ENCODE results near the gene APOL4. TPM values are rescaled to one million over a fixed set of nuclear protein-coding genes. Genes with fewer than 3 reads are reported as not detected.
"Not testable (repeated sequence)": the region's sequence is repeated elsewhere in the genome, so short reads cannot be mapped to it uniquely, and the experiment has no call there.

The APOL4 gene
- total RNA-seq, 1 donor from 2014 or later, result 3.5 TPM

DNA sequence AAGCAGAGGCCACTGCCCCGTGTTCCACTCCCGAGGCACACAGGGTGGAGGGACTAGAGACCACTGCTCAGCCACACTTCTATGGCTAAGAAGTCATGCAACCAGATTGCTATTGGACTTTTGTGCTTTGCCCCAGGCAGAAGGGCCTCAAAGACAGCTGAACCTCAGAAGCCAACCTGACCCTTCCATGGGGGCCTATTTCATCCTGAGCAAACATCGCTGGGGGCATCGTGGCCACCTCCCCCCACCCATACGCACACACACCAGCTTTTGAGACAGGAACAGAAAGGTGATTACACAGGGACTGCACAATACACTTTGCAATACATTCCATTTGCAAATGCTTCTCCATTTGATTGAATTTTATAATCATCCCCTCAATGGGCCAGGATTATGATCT is 4.0 kb upstream of the APOL4 start:
- not testable (repeated sequence) for ATAC-seq

DNA sequence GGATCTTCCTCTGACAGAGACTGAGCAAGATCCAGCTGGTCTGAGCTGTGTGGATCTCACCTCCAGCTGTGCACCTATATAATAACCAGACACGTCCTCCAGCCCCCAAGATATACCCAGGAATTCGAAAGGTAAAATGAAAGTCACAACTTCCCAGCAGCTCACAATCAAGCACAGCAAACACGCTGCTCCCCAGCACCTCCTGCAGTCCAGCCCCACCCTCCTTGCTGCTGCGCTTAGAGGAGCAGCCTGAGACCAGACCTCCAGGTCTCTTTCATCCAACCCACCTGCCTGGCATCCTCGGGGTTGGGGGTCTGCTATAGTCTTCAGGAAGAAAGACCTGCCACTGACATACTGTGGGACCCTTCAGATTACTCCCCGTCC is 3.0 kb upstream of the APOL4 start:
- ATAC-seq, result peak; percentile 31

DNA sequence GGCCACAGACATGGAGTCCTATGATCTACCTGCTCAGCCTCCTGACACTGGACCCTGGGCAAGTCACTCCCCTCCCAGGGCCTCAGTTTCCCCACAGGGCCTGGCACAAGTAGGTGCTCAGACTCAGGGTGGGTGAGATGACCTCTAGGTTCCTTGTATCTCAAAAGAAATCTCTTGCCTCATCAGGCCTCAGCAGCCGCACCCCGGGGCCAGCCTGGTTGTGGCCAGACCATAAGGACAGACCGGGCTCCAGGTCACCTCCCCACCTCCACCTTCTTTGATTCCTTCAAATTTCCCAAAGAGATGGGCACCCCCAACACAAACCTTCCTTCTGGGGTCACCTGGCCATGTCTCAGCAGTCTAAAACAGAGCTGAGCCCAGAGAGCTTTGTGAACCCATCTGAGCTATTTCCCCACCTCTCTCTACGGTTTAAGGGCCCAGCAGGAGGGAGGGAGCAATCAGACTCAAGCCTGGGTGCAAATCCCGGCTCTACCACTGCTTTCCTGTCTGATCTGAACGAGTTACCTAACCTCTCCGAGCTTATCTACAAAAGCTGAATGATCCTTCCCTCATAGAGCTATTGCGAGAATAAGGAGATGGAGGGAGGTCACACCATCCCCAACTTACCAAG is 2.5 kb upstream of the APOL4 start:
- peak; percentile 10 for ATAC-seq

DNA sequence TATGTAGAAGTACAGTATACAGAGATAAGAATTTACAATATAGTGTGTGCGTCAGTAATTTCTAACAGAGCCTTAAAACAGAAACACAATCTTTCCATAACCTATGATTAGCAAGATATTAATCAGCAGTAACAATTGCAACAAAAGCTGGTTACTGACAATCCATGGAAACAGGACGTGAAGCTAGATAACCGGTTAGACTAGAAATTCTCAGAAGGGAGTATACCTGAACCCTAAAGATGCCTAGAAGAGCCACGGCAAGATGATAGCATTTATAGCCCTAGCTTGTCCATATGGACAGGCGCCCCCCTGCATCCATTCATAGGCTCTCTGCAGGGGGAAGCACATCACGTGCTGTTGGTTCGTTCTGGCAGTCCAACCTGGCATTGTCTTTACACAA is 1.8 kb upstream of the APOL4 start:
- ATAC-seq, result peak; percentile 34

DNA sequence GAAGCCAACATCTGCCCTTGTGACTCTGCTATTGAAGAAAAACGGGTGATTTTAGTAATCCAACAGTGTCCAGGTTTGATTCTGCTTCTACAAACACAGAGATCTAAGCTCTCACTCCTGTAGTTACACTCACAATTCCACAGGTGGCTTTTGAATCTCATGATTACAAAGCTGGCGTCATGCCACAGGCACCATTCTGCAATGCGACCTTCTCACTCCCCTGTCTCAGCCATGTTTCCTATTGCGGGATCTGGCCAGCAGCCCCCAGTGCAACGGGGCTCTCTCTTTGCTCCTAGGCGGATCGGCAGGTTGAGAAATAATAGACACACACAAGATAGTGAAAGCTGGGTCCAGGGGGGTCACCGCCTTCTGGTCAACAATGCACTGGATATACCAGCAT is 1.3 kb upstream of the APOL4 start:
- ATAC-seq, result peak; percentile 28

- peak; percentile 52 for ATAC-seq
These were observed 584 bp downstream of the APOL4 start for GRCh38 chr22:36201025-36201424.

GRCh38 chr22:36199001-36199551 is 2.5 kb downstream of the APOL4 start:
- ATAC-seq, result no peak

DNA sequence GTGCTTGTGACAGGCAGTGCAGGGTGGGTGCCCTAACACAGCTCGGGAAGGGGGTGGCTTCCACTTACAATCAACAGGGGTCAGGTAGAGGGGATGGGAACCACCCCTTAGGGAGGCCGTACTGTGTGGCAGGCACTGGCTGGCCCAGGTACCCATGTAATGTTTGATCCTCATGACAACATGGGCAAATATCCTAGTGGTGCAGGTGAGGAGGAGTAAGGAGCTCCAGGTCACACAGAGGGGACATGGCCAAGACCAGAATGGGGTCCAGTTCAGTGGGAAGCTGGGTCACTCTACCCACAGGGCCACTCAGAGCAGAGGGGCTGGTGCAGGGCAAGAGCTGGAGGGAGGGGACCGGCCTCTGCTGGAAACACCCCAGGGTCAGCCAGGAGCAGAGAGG is 3.1 kb downstream of the APOL4 start:
- no peak for ATAC-seq

DNA sequence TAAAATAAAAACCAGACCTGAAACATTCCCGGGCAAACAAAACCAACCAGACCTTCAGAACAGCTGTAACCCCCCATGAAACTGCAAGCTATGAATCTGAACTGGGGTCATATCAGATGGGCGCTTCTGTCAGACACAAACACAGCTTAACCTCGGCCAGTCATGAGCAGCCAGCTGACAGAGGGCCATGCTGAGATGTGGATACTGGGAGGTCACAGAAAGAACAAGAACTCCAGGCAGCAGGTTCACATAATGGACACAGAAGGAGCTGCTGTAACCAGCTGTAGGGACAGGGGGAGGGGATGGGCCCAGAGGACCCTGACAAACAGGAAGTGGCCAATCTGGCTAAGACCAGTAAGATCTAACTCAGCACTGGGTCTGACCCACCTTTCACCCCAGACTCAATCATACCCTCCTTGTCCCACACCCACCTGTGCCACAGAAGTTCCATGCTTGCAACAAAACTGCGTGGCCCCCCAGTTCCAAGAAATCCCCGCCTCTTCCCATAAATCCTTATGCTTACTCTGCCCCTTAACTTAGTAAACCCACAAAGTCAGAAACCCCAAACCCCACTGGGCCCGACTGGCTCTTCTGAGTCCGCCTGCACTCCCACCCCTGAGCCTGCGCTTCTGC is 4.0 kb downstream of the APOL4 start:
- no peak for ATAC-seq

DNA sequence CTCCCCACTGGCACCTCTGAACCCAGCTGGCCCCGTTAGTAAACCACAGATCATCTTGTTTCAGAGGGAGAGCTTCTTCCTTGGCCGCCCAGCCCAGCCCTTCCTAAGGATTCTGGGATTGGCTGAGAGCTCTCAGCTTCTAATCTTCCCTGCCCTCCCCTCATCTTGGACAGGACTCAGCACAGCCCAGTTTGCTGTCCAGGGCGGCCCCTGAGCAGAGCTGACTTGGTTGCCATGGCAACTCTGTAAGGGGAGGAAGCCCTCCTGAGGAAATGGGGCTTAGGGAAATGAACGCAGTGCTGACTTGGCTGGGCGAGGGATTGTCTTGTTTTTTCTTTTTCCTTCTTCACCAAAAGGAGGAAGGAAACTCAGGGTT is 4.6 kb downstream of the APOL4 start:
- no peak for ATAC-seq

DNA sequence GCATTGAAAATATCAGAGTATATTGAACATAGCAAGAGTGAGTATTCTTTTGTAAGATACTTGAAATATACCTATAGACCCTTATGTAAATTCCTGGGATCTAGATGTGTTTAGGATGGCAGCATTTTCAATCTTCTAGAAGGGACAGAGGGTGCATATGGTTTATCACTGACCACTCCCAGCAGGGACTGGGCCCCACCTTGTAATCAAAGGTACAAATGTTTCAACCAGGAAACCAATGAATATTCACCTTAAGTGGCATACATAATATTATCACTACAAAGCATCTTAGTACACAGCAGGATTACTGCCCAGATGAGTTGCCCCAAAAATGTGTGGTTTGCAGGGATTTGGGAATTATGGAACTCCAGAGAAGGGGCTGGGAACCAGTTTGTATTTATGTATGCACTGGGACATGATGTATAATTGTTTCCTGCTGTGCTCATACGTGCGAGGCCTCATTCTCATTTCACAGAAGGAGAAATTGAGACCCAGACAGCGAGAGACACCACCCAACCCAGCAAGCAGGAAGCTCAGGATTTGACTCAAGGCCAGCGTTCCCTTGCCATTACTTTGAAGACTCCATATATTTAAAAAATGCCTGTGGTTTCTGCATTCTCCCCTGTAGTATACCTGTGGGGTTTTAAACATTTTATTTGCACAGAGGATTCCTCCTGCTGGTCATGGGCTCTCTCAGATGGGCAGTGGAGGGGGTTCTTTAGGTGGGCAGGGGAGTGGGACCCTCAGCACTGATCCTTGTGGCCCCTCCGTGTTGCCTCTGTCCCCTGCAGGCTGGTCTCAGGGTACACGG is 5.2 kb downstream of the APOL4 start:
- ATAC-seq, result no peak

- ATAC-seq, result peak; percentile 65
These were observed 6.6 kb downstream of the APOL4 start for GRCh38 chr22:36194971-36195370.

DNA sequence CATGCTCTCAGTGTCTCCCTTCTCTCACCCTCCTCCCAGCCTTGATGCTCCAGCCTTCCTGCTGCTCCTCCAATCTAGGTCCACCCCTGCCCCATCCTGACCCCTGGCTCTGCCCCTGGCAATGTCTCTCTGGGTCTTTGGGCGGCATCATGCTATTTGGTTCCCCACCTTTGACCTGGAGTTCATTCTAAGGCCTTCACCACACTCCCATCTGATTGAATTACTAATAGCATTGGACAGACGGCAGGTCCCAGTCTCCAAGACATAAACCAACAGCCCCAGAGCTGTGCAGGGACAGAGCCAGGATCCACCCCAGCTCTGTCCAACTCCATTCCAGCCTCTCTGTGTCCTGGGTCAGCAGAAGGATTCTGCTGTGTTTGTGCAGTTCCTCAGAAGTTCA is 7.2 kb downstream of the APOL4 start:
- no peak for ATAC-seq

GRCh38 chr22:36193577-36193976 is 8.0 kb downstream of the APOL4 start:
- no peak for ATAC-seq

DNA sequence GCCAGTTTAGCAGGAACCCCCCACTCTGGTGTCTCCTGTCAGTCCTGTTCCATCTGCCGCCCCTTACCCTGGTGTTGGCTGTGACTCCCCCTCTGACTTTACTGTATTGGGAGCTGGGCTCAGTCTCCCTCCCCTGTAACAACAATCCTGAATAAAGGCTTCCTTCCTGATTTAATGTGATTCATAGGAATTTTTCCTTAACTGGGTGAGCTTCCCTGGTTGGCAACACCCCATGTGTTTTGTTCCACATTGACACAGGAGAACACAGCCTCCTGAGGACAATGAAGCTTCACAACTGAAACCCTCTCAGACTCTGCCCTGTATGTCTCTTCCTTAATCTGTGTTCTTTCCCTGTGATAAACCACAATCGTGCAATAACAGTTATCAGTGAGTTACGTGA is 8.4 kb downstream of the APOL4 start:
- ATAC-seq, result no peak

DNA sequence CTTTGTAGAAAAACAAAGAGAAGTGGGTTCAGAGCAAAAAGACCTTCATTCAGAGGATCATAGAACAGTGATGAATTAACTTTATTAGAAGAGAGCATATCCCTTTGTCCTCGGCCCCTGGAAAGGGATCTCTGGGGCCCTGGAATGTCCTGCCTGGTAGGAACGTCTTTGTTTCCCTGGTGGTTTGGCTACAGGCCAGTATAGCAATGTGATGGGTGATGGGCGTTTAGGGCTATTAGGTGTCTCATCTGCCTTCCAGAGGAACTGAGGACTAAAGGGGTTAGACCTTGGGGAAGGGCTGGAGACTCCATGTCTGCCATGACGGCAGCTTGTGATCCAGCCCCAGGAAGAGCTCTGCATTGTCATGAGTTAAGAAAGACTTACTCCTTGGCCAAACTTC is 9.1 kb downstream of the APOL4 start:
- ATAC-seq, result no peak

- no peak for ATAC-seq
These were observed 10.3 kb downstream of the APOL4 start for GRCh38 chr22:36191106-36191836.

GRCh38 chr22:36187862-36188261 is 13.7 kb downstream of the APOL4 start:
- ATAC-seq, result not testable (repeated sequence)

GRCh38 chr22:36185828-36186624 is 15.6 kb downstream of the APOL4 start:
- ATAC-seq, result no peak

- no peak for ATAC-seq
These were observed 17.1 kb downstream of the APOL4 start for GRCh38 chr22:36184433-36185025.

GRCh38 chr22:36183446-36183845 is 18.2 kb downstream of the APOL4 start:
- no peak for ATAC-seq

GRCh38 chr22:36182857-36183256 is 18.8 kb downstream of the APOL4 start:
- no peak for ATAC-seq

Measured in esophagus mucosa (tissue), 1 donor.